ENCODE results near the gene SLC35G1. TPM values are rescaled to one million over a fixed set of nuclear protein-coding genes. Genes with fewer than 3 reads are reported as not detected.

SLC35G1 gene
- total RNA-seq, 8 experiments from 2014 or later = 4.0 to 17.6 (median 6.0) TPM

GRCh38 chr10:93941606-93942005 is 47.8 kb downstream of the SLC35G1 start:
- no peak for ATAC-seq (replicated peaks in 6 of 8)
- 80 to 100% (median 90%) methylated on average over 1 to 6 of the region's 7 CpGs; no CpG with 5 or more reads in 1 of the 10 experiments for WGBS, 10 experiments
- Histone ChIP-seq H3K4me3 (no peak overlapping the region), H3K27ac (no peak overlapping the region), H3K4me1 (replicated peaks in 1 of 2) (no peaks in the 10 kb centered on the region)
- in situ Hi-C loops (cut with MboI; ENCODE audit: low pct_unique_long_range_greater_than_20kb in 2 of 9, low sequenced_read_pairs in 9 of 9, unreplicated experiment in 9 of 9) = no loop called here

- WGBS, 10 experiments = 18 to 100% (median 73%) methylated on average over 1 to 3 of the region's 4 CpGs; no CpG with 5 or more reads in 1 of the 10 experiments
- in situ Hi-C loops (cut with MboI; ENCODE audit: low pct_unique_long_range_greater_than_20kb in 2 of 9, low sequenced_read_pairs in 9 of 9, unreplicated experiment in 9 of 9) = no loop called here
- Histone ChIP-seq H3K4me3 (no peak overlapping the region), H3K4me1 (replicated peaks in 1 of 2) (no peaks in the 10 kb centered on the region), H3K27ac (no peak overlapping the region)
- ATAC-seq (replicated peaks in 6 of 8) = no peak
Observed at GRCh38 chr10:93945819-93946218, 52.0 kb downstream of the SLC35G1 start.

GRCh38 chr10:93947055-93947454 is 53.3 kb downstream of the SLC35G1 start:
- in situ Hi-C loops (cut with MboI; ENCODE audit: low pct_unique_long_range_greater_than_20kb in 2 of 9, low sequenced_read_pairs in 9 of 9, unreplicated experiment in 9 of 9) = no loop called here
- Histone ChIP-seq H3K4me1 (replicated peaks in 1 of 2) (no peaks in the 10 kb centered on the region), H3K27ac (no peak overlapping the region), H3K4me3 (no peak overlapping the region)
- peak in 1 of 8 experiments; percentile 19 for ATAC-seq (replicated peaks in 6 of 8)
- WGBS, 10 experiments = 20 to 93% (median 85%) methylated on average over 1 to 7 of the region's 8 CpGs; no CpG with 5 or more reads in 4 of the 10 experiments

GRCh38 chr10:93947524-93947923 is 53.7 kb downstream of the SLC35G1 start:
- in situ Hi-C loops (cut with MboI; ENCODE audit: low pct_unique_long_range_greater_than_20kb in 2 of 9, low sequenced_read_pairs in 9 of 9, unreplicated experiment in 9 of 9) = no loop called here
- Histone ChIP-seq H3K4me1 (replicated peaks in 1 of 2) (no peaks in the 10 kb centered on the region), H3K4me3 (no peak overlapping the region), H3K27ac (no peak overlapping the region)
- no peak for ATAC-seq (replicated peaks in 6 of 8)

- in situ Hi-C loops (cut with MboI; ENCODE audit: low pct_unique_long_range_greater_than_20kb in 2 of 9, low sequenced_read_pairs in 9 of 9, unreplicated experiment in 9 of 9) = no loop called here
Observed at GRCh38 chr10:93951905-93952304, 58.1 kb downstream of the SLC35G1 start.

More at GRCh38 chr10:93951905-93952304, 58.1 kb downstream of the SLC35G1 start:
- Histone ChIP-seq H3K4me1 (replicated peaks in 1 of 2) (no peaks in the 10 kb centered on the region), H3K27ac (no peak overlapping the region), H3K4me3 (no peak overlapping the region)
- 79 to 100% (median 86%) methylated on average over 1 to 2 of the region's 2 CpGs; no CpG with 5 or more reads in 3 of the 10 experiments for WGBS, 10 experiments
- ATAC-seq (replicated peaks in 6 of 8) = no peak

Other genes starting within 250 kb of the SLC35G1 start
- 10 to 100 TPM in 7 of 8 experiments, 1 to 10 TPM in 1; 9.7 to 27.8 (median 19.3) TPM for gene FRA10AC1, start 191.4 kb upstream of the SLC35G1 start, total RNA-seq
- gene LGI1, start 136.0 kb upstream of the SLC35G1 start, total RNA-seq = 1 to 10 TPM in 5 of 8 experiments, under 1 TPM in 3; 0.69 to 2.8 (median 1.3) TPM
- gene PLCE1, start 100.0 kb downstream of the SLC35G1 start, total RNA-seq = 10 to 100 TPM in 2 of 8 experiments, 1 to 10 TPM in 6; 1.3 to 29.3 (median 3.1) TPM